Smooth muscle cell of the umbilical artery (primary cell): ENCODE measurements around the gene KRTAP6-3. TPM values are rescaled to one million over a fixed set of nuclear protein-coding genes. Genes with fewer than 3 reads are reported as not detected.

Source experiments
- total RNA-seq: library from RNA; depleted of rRNA; stranded (reverse); fragments of >200 nt; gene quantifications from 2 replicates; pipeline ENCODE4 v1.2.3, GENCODE V29; 2014

The KRTAP6-3 gene, protein sequence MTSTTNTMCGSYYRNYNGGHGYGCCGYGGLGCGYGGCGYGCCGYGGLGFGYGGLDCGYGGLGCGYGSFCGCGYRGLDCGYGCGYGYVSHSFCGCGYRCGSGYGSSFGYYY
- total RNA-seq, result not detected in 2 replicates

DNA sequence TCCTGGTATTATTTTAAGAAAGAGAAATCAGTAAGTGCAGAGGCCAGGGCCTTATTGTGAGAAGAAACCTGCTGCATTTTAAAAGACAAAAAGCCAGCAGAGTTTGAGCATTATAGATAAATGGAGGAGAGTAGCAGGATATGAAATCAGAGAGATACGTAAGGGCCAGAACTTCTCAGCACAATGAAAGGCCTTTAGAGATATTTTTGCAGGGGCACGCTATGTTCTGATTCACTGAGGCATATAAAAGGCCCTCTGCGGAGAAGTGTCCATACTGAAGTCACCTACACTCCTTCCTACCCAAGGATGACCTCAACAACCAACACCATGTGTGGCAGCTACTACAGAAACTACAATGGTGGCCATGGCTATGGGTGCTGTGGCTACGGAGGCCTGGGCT, at the start of gene KRTAP6-3:
KRTAP6-3 (plus strand) TSS at position 301 of the 400 bp plus-strand sequence; CDS start at position 307, 6 bp downstream.

DNA sequence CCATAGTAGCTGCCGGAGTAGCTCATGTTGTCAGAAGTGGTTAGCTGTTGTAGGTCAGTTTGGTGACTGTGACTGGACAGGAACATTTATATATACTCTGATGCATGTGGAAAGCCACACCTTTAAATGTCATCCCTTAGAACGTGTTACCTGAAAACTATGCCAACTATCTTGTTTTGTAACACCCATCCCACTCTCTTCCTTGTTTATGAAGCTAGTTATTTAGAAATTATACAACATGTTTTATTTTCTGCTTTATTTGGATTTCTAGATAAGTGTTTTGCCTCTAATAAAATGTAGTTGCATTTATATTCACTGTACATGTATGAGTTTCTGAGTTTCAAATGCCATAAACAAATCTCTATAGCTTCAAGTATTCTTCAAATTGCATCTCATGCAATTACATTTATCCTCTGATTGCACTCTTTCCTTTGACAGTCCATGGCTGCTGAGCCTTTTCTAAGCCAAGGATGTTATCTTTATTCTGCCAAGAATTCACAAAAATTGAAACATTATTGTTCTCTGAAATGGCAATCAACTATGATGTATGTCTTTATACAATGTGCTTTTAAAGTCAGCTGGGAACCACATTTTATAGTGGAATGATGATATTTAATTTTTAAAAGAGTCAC, 30.9 kb upstream of the KRTAP6-3 start, which contains the start of gene KRTAP19-7:
KRTAP19-7 (minus strand) TSS at position 51 of the 632 bp plus-strand sequence; CDS start at position 26, 25 bp downstream.

DNA sequence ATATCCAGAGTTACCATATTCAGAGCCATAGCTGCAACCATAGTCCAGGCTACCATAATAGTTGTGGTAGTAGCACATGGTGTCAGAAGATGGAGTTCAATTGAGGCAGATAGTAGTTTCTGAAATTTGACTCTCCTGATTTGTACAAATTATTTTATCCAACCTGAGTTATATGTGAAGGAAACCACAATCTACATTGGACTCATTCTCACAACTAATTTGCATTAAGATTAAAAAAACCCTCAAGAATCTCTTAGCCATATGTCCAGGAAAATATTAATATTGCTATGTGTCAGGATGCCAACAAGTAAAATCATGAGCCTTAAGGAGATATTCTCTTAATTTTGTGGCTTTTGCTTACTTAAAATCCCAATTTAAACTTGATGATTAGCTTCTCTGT, 1.9 kb upstream of the KRTAP6-3 start, which contains the start of gene KRTAP22-2:
KRTAP22-2 (minus strand) TSS at position 101 of the 400 bp plus-strand sequence.

DNA sequence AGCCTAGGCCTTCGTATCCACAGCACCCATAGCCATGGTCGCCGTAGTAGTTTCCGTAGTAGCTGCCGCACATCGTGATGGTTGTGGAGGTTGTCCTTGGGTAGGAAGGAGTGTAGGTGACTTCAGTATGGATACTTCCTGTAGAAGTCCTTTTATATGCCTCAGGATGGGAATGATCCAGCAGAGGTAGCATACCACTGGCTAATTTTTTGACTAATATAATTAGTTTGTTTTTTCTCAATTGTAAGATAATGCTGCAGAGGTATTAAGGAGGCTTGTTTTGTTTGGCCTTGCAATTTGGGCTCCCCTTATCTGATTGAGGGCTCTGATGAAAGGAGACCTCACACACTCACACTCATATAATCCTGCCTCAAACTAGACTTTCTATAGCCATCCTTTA, 6.6 kb downstream of the KRTAP6-3 start, which contains the start of gene KRTAP6-2:
KRTAP6-2 (minus strand) TSS at position 101 of the 400 bp plus-strand sequence; CDS start at position 73, 28 bp downstream.

DNA sequence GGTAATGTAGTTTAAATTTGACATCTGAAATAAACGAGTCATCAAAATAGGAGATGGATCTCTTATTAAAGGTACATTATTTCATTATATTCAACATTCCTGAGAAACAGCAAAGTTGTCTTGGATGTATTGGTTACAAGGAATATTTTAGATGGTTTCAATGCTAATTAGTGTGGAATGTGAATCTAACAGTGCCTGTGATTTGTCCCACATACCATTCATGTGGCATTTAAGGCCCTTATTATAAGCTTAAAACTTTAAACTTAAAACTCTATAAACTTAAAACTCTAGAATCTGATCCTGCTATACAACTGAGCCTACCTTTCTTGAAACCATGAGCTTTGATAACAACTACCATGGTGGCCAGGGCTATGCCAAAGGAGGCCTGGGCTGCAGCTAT, 8.5 kb downstream of the KRTAP6-3 start, which contains the start of gene KRTAP22-1:
KRTAP22-1 (plus strand) TSS at position 301 of the 400 bp plus-strand sequence.

DNA sequence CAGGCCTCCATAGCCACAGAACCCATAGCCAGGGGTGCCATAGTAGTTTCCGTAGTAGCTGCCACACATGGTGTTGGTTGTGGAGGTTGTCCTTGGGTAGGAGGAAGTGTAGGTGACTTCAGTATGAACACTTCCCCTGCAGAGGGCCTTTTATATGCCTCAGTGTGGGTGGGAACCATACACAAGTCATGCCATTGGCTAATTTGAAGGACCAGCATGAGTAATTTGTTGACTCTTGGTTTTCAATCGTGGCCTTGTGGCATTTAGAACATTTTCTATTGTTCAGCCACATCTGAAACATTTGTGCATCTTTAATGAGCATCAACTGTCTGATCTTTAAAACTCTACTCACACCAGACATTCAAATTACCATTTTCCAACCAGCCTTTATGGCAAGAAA, 21.6 kb downstream of the KRTAP6-3 start, which contains the start of gene KRTAP6-1:
KRTAP6-1 (minus strand) TSS at position 95 of the 400 bp plus-strand sequence; CDS start at position 69, 26 bp downstream.

DNA sequence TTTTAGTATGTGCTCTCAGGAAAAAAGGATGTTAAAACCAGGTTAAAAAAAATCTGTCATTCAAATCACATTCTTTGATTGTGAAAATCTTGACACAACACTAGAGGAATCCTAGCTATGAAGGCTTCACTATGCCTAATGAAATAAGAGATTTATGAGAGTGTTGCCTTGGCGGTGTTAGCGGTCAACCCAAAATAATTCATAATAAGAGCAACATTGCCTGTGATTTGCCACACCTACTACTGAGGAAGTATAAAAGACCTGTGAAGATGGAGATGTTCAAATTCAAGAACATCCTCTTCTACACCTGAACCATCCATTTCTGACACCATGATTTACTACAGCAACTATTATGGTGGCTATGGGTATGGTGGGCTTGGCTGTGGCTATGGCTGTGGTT, 23.9 kb downstream of the KRTAP6-3 start, which contains the start of gene KRTAP20-1:
KRTAP20-1 (plus strand) TSS at position 301 of the 400 bp plus-strand sequence; CDS start at position 331, 30 bp downstream.

DNA sequence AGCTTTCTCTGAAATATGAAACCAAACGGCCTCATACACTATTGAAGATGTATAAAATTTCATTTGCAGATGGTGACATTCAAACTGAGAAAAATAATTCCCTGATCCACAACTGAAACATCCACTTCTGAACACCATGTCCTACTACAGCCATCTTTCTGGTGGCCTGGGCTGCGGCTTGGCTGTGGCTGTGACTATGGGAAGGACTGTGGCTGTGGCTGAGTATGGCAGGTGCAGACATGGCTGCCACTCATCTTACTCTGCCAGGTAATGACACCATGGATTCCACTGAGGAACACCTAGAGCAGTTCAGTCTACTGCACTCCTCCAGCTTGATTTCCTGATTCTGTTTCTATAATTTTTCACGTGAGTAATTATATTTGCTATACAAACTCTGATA, 28.3 kb downstream of the KRTAP6-3 start, which contains the start of gene KRTAP20-4:
KRTAP20-4 (plus strand) TSS at position 106 of the 400 bp plus-strand sequence.

DNA sequence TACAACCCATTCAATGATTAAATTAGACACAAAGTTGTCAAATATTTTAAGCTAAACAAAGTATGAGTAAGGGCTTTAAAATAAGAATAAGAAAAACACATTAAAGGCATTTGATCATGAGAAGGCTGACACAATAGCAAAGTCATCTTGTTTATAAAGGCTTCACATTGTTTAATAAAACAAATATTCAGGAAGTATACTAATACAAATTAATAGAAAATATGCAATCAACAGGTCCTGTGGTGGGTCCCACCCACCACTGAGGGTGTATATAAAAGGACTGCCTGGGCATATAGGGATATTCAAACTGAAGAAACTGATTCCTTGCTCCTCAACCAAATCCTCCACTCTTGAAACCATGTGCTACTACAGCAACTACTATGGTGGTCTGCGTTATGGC, 42.7 kb downstream of the KRTAP6-3 start, which contains the start of gene KRTAP20-2:
KRTAP20-2 (plus strand) TSS at position 301 of the 400 bp plus-strand sequence; CDS start at position 359, 58 bp downstream.

DNA sequence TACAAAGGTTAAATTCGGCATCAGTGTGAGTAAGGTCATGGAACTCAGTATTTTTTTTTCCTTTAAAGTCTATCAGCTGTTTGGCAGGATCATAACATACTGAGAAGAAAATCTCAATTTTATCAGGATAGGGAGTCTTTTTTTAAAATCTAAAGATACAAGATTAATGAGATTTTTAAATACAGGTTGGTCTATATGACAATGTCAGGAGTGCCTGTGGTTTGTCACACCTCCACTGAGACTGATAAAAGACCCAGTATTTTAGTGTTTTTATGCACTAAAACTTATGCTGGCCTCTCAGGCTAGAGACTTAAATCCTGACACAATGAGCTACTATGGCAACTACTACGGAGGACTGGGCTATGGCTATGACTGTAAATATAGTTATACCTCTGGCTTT, 50.3 kb downstream of the KRTAP6-3 start, which contains the start of gene KRTAP20-3:
KRTAP20-3 (plus strand) TSS at position 301 of the 400 bp plus-strand sequence.

Other genes with a start within 250 kb of the KRTAP6-3 start
- not detected in 2 replicates for gene KRTAP23-1, start 243.8 kb upstream of the KRTAP6-3 start, total RNA-seq
- not detected in 2 replicates for gene KRTAP13-2, start 220.2 kb upstream of the KRTAP6-3 start, total RNA-seq
- not detected in 2 replicates for gene KRTAP13-1, start 196.4 kb upstream of the KRTAP6-3 start, total RNA-seq
- not detected in 2 replicates for gene KRTAP13-3, start 166.5 kb upstream of the KRTAP6-3 start, total RNA-seq
- not detected in 2 replicates for gene KRTAP13-4, start 162.2 kb upstream of the KRTAP6-3 start, total RNA-seq
- gene KRTAP15-1, start 152.2 kb upstream of the KRTAP6-3 start, total RNA-seq, result not detected in 2 replicates
- not detected in 2 replicates for gene KRTAP19-1, start 112.1 kb upstream of the KRTAP6-3 start, total RNA-seq
- gene KRTAP19-2, start 105.0 kb upstream of the KRTAP6-3 start, total RNA-seq, result not detected in 2 replicates
- not detected in 2 replicates for gene KRTAP19-3, start 100.4 kb upstream of the KRTAP6-3 start, total RNA-seq
- not detected in 2 replicates for gene KRTAP19-4, start 95.3 kb upstream of the KRTAP6-3 start, total RNA-seq
- gene KRTAP19-5, start 90.3 kb upstream of the KRTAP6-3 start, total RNA-seq, result not detected in 2 replicates
- gene KRTAP19-6, start 50.6 kb upstream of the KRTAP6-3 start, total RNA-seq, result not detected in 2 replicates
- not detected in 2 replicates for gene KRTAP19-7, start 31.1 kb upstream of the KRTAP6-3 start, total RNA-seq
- gene KRTAP22-2, start 2.0 kb upstream of the KRTAP6-3 start, total RNA-seq, result not detected in 2 replicates
- not detected in 2 replicates for gene KRTAP6-2, start 6.5 kb downstream of the KRTAP6-3 start, total RNA-seq
- not detected in 2 replicates for gene KRTAP22-1, start 8.6 kb downstream of the KRTAP6-3 start, total RNA-seq
- gene KRTAP6-1, start 21.5 kb downstream of the KRTAP6-3 start, total RNA-seq, result not detected in 2 replicates
- gene KRTAP20-1, start 24.0 kb downstream of the KRTAP6-3 start, total RNA-seq, result not detected in 2 replicates
- not detected in 2 replicates for gene KRTAP20-4, start 28.2 kb downstream of the KRTAP6-3 start, total RNA-seq
- gene KRTAP20-2, start 42.8 kb downstream of the KRTAP6-3 start, total RNA-seq, result not detected in 2 replicates
- gene KRTAP20-3, start 50.4 kb downstream of the KRTAP6-3 start, total RNA-seq, result not detected in 2 replicates
- gene KRTAP21-3, start 126.3 kb downstream of the KRTAP6-3 start, total RNA-seq, result not detected in 2 replicates
- not detected in 2 replicates for gene KRTAP21-2, start 154.8 kb downstream of the KRTAP6-3 start, total RNA-seq
- gene KRTAP21-1, start 163.0 kb downstream of the KRTAP6-3 start, total RNA-seq, result not detected in 2 replicates
- gene KRTAP8-1, start 220.8 kb downstream of the KRTAP6-3 start, total RNA-seq, result not detected in 2 replicates
- not detected in 2 replicates for gene KRTAP7-1, start 237.3 kb downstream of the KRTAP6-3 start, total RNA-seq